Posterior cingulate gyrus (tissue), 11 donors: Measurements from ENCODE around the gene ELMOD3.
"Not testable (repeated sequence)": the region's sequence is repeated elsewhere in the genome, so short reads cannot be mapped to it uniquely, and the experiment has no call there.

ENCODE experiments used
- DNase-seq, 10 donors: peaks; one replicate each; pipeline versions ENCODE4 v3.0.0 to v3.0.0-alpha.2; 2020 to 2021; ENCODE audit warnings: mixed read lengths in 3 of 10
- intact Hi-C: fragments of 100-400 bp; cut with DNase I; formaldehyde crosslinking; loops from one replicate; pipeline ENCODE4 v1.15.1; 2023

ELMOD3 gene

DNA sequence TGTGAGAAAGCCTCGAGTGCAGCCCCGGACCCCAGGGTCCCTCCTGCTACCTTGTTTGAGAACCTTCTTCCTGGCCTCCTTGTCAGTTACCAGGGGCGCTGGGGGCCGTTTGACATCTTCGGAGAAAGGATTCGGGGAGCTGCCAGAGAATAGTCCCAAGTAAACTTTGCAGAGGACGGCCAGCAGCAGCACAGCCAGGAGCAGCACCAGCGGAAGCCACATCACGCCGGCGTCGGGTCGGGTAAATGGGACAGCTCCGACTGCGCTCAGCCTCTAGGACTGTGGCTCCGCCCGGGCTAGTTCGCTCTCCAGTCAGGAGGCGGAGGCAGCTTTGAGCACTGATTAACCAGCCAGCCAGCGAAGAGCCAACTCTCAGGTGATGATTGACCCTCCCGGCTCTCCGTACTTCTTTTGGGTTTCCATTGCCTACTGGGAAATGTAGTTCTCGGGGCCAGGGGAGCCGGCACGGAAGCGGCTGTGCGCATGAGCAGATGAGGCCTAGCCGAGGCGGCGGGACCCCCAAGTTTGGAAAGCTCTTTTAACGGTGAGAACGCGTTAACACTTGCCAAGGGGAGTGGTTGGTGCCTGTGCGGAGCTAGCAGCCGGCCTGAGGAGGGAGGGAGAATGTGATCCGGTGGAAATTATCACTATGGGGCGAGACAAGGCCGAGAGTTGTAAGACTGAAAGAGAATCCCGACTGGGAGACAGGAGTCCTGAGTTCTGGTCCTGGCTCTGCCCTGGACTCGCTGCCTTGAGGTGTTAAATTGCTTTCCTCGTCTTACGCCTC is at the start of gene ELMOD3, which contains the start of gene RETSAT:
TSS of gene ELMOD3 (plus strand) at position 484 of the 787 bp plus-strand sequence. CDS start 2,430 bp downstream, outside the sequence.
TSS of gene RETSAT (minus strand) at position 243 of the 787 bp plus-strand sequence. CDS start at position 222, 21 bp downstream.
- intact Hi-C loops = loop anchor here (2.0 kb wide), 1 partner anchor 64 kb away; the partner anchor contains the start of gene SH2D6
- peak; percentile 91 to 99 (median 94) for DNase-seq

- intact Hi-C loops = no loop called here
- DNase-seq = no peak
These were observed 47.1 kb upstream of the ELMOD3 start for GRCh38 chr2:85307527-85307897.

DNA sequence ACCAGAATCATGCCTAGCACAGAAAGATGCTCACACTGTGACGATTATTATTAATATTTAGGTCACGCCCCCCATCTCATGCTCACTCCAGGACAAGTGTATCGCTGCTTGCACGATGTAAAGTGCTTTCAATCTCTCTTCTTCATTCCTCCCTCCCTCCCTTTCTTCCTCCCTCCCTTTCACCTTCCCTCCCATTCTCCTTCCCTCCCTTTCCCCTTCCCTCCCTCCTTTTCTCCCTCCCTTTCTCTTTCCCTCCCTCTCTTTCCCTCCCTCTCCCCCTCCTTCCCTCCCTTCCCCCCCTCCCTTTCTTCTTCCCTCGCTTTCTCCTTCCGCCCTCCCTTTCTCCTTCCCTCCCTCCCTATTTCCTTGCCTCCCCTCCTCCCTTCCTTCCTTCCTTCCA is 46.4 kb upstream of the ELMOD3 start:
- intact Hi-C loops = no loop called here
- no peak for DNase-seq

- peak in 8 of 10 donors; percentile 25 to 90 (median 52) for DNase-seq
- intact Hi-C loops = no loop called here
These were observed 45.5 kb upstream of the ELMOD3 start for GRCh38 chr2:85308896-85309555.

GRCh38 chr2:85309699-85310321 is 44.8 kb upstream of the ELMOD3 start:
- no peak for DNase-seq
- intact Hi-C loops = no loop called here

GRCh38 chr2:85310330-85310729 is 44.2 kb upstream of the ELMOD3 start:
- intact Hi-C loops = no loop called here
- no peak for DNase-seq

GRCh38 chr2:85312404-85312803 is 42.2 kb upstream of the ELMOD3 start:
- intact Hi-C loops = no loop called here
- no peak for DNase-seq

DNA sequence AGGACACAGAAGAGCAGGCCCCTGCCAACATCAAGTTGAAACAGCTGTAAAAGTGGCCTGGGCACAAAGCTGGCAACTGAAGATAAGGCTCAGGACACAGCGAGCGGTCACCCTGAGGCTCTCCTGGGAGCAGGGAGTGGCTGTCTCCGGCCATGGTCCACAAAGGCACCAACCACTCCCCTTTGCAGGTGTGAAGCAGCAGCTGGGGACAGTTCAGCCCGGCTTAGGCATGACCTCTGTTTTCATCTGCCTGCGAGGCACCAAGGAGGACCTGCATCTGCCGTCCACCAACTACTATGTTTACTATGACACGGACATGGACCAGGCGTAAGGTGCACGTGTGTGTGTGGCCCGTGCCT is 39.7 kb upstream of the ELMOD3 start:
- intact Hi-C loops = no loop called here
- no peak for DNase-seq

DNA sequence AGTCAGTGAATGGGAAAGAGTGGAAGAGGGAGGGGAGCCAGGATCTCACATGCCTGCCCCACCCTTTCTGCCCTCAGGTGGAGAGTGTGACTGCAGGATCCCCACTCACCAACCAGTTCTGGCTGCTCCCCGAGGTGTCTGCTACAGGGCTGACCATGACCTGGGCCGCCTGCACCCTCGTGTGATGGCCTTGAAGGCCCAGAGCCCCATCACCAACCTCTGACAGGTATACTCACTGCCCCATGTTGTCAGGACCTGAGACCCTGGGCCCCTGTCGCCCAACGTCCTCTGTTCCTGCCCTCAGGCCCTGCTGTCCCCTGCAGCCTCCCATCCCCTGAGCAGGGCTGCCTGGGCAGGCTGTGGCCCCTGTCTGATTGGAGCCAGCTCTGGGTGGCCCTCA is 38.6 kb upstream of the ELMOD3 start:
- intact Hi-C loops, DNase-seq: not testable (repeated sequence)

- intact Hi-C loops = no loop called here
- no peak for DNase-seq
These were observed 36.1 kb upstream of the ELMOD3 start for GRCh38 chr2:85318222-85319074.

DNA sequence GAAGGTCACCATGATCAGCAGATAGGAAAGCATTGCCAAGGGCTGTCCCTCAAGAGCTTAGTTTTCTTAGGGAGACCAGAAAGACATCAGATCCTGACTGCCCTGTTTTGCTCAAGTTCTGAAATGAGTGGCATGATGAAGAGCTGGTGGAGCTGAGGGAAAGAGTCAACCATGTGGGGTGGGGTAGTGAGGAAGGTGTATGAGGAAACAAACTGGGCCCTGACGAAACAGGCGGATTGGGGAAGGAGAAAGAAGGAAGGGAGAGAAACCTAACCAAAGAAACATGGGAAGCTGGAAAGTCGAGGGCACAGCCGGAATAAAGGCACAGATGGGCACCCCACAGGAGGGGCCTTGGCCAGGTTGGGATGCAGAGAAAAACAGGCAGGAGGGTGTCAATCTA is 34.8 kb upstream of the ELMOD3 start:
- intact Hi-C loops = no loop called here
- no peak for DNase-seq

GRCh38 chr2:85323351-85323987 is 31.1 kb upstream of the ELMOD3 start:
- intact Hi-C loops = no loop called here
- DNase-seq = no peak

DNA sequence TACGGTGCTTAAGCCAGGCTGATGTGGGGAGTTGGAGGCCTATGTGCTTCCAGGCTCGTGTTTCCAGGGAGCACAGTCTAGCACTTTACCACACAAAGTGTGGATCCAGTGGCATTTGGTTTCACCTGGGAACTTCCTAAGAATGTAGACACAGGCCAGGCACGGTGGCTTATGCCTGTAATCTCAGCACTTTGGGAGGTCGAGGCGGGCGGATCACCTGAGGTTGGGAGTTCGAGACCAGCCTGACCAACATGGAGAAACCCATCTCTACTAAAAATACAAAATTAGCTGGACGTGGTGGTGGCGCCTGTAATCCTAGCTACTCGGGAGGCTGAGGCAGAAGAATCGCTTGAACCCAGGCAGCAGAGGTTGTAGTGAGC is 30.6 kb upstream of the ELMOD3 start:
- DNase-seq, intact Hi-C loops: not testable (repeated sequence)

GRCh38 chr2:85324639-85325465 is 29.7 kb upstream of the ELMOD3 start:
- no peak for DNase-seq
- intact Hi-C loops = no loop called here

DNA sequence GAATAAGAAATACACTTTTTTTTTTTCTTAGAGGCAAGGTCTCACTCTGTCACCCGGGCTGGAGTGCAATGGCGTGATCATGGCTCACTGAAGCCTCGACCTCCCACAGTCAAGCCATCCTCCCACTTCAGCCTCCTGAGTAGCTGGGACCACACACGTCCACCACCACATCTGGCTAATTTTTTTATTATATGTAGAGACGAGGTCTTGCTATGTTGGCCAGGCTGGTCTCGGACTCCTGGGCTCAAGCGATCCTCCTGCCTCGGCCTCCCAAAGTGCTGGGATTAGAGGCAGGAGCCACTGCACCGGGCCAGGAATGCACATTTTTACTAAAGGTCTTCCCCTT is 29.1 kb upstream of the ELMOD3 start:
- intact Hi-C loops = no loop called here

DNA sequence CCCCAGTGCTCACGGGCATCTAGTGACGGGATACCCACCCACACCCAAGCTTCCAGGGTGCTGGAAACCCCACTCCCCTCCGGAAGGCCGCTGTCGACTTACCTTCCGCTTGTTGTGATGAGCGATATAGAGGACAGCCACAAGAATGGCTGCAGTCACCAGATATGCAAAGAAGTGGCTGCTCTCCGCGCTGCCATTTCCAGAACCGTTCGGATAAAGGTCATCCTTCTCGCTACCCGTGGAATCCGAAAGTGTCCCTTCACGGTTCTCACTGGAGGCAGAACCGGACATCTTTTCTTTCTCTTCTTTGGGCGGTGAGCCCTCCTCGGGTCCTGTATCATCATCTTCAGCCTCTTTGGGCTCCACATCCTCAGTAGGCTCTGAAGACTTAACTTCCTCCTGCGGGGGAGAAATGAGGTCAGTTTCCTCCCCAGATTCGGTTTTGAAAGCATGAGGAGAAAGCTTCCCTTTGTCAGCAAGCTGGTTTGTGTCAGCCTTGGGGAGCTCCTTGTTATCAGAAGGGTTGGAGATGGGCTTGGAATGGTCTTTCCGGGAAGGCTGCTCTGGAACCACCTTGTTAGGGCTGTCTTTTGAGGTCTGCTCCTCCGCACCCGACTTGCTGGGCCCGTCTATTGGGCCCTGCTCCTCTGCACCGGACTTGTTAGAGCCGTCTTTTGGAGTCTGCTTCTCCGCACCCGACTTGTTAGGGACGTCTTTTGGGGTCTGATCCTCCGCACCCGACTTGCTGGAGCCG is 28.0 kb upstream of the ELMOD3 start:
- intact Hi-C loops = no loop called here
- DNase-seq = peak in 1 of 10 donors; percentile 60

More for the DNA sequence above, 29.1 kb upstream of the ELMOD3 start:
- no peak for DNase-seq

DNA sequence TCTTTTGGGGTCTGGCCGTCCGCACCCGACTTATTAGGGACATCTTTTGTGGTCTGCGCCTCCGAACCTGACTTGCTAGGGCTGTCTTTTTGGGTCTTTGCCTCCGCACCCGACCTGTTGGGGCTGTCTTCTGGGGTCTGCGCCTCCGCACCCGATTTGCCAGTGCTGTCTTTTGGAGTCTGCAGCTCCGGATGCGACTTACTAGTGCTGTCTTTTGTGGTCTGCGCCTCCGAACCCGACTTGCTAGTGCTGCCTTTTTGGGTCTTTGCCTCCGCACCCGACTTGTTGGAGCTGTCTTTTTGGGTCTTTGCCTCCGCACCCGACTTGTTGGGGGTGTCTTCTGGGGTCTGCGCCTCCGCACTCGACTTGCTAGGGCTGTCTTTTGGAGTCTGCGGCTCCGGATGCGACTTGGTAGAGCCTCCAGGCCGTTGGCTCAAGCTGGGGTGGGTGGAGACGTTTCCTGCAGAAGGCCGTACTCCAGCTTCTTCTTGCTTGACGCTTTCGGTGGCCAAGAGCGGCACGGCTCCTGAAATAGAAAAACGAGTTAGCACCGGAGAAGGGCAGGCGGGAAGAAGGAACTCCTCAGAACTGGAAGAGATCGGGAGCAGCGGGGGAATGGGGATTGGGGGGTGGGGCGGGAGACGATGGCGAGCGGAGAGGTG is 27.3 kb upstream of the ELMOD3 start:
- intact Hi-C loops = no loop called here
- DNase-seq = peak in 6 of 10 donors; percentile 26 to 89 (median 37)
